ENCODE results near the gene HOXA4.

DNA sequence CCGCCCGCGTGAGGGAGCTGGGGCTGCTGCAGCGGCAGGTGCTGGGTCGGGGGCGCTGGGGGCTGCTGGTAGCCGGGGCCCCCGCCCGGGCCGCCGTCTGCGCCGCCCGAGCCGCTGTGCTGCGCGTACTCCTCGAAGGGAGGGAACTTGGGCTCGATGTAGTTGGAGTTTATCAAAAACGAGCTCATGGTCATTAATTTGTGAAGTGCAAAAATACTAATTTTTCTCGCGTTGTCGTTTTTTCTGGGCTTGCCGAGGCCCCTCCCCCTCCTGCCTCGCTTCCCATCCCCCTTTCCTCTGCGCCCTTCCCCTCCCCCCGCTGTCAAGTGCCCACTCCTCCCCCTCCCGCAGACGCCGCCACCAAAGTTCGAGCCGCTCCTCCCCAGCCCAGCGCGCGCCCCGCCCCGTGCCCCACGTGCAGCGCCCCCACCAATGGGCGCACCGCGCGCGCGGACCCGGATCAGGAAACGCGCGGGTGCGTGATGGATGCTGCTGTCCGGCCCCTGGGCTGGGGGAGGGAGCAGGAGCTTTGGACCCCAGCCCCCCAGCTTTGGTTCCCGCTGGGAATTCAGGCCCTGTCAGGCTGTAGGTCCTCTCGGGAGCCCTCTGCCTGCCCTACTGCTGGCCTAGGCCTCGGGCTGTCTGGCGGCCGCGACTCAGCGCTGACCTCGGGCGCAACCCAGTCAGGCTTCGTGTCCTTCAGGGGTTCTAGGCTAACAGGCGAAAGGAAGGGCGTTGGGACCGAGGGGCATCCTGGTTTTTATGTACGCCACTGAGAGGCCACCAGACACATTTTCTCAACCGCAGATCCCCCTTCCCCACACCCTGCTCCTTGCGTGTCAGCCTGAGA is at the start of gene HOXA4:
- TF ChIP-seq, protein P1, sequence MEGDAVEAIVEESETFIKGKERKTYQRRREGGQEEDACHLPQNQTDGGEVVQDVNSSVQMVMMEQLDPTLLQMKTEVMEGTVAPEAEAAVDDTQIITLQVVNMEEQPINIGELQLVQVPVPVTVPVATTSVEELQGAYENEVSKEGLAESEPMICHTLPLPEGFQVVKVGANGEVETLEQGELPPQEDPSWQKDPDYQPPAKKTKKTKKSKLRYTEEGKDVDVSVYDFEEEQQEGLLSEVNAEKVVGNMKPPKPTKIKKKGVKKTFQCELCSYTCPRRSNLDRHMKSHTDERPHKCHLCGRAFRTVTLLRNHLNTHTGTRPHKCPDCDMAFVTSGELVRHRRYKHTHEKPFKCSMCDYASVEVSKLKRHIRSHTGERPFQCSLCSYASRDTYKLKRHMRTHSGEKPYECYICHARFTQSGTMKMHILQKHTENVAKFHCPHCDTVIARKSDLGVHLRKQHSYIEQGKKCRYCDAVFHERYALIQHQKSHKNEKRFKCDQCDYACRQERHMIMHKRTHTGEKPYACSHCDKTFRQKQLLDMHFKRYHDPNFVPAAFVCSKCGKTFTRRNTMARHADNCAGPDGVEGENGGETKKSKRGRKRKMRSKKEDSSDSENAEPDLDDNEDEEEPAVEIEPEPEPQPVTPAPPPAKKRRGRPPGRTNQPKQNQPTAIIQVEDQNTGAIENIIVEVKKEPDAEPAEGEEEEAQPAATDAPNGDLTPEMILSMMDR (conservative IDR thresholded peaks at IDR 0.05; ENCODE audit: low read length): no peak
- TF ChIP-seq EZH2phosphoT487 (IDR thresholded peaks at IDR 0.05; ENCODE audit: borderline replicate concordance): no peak

Data from Loucy (cell line).